ENCODE data around the gene LCN15. TPM values are rescaled to one million over a fixed set of nuclear protein-coding genes. Genes with fewer than 3 reads are reported as not detected.
A peak's percentile ranks its signal among the peaks of the same experiment; 100 is the strongest.

LCN15 gene
- total and polyA plus RNA-seq, 8 donors = 0.06 to 0.18 (median 0.07) TPM; not detected in 3

- intact Hi-C loops (cut with DNase I) = no loop called here
- peak overlapping the region in 1 of 2 donors; percentile 83 for H3K4me3 ChIP-seq
- no peak overlapping the region for H3K27ac ChIP-seq
- TF ChIP-seq, protein P1, sequence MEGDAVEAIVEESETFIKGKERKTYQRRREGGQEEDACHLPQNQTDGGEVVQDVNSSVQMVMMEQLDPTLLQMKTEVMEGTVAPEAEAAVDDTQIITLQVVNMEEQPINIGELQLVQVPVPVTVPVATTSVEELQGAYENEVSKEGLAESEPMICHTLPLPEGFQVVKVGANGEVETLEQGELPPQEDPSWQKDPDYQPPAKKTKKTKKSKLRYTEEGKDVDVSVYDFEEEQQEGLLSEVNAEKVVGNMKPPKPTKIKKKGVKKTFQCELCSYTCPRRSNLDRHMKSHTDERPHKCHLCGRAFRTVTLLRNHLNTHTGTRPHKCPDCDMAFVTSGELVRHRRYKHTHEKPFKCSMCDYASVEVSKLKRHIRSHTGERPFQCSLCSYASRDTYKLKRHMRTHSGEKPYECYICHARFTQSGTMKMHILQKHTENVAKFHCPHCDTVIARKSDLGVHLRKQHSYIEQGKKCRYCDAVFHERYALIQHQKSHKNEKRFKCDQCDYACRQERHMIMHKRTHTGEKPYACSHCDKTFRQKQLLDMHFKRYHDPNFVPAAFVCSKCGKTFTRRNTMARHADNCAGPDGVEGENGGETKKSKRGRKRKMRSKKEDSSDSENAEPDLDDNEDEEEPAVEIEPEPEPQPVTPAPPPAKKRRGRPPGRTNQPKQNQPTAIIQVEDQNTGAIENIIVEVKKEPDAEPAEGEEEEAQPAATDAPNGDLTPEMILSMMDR (IDR thresholded peaks at IDR 0.05) = no peak
- ATAC-seq = no peak
- peak in 1 of 4 donors; percentile 69 for DNase-seq
- H3K4me1 ChIP-seq = peaks cover 19 to 44% of the 10 kb centered on the region in 2 donors
- peaks cover 0 to 8% of the 10 kb centered on the region in 2 donors for H3K27me3 ChIP-seq
- no peaks in the 10 kb centered on the region for H3K9me3 ChIP-seq
- H3K36me3 ChIP-seq = peaks cover 0 to 27% of the 10 kb centered on the region in 2 donors
Measured at GRCh38 chr9:136729144-136729543, 35.2 kb downstream of the LCN15 start.

DNA sequence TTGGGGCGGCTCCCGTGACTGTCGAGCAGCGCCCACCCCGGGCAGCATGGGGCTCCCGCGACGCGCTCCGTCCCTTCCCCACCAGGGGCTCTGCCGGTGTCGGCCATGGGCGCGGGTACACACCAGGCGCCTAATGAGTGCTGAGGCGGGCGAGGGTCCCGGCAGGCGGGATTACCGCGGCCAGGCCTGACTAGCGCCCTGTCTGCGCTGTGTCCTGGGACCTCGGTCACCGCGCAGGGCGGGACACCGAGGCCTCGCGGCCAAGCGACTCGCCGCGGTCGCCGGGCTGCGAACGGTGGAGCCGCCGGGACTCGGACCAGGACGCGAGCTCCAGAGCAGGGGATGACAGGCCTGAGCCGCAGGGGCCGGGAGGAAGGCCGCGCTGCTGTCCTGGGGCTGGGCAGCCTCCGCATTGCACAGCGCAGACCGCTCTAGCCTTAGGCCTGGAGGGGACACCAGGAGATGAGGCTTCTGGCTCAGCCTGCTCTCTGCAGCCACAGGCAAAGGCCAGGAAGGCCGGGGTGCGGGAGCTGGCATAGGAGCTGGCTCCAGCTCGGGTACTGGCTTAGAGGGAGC, 35.7 kb downstream of the LCN15 start:
- ATAC-seq = peak; percentile 45
- intact Hi-C loops (cut with DNase I) = no loop called here
- Histone ChIP-seq H3K36me3 (peaks cover 0 to 32% of the 10 kb centered on the region in 2 donors), H3K9me3 (no peaks in the 10 kb centered on the region), H3K27me3 (peaks cover 0 to 8% of the 10 kb centered on the region in 2 donors), H3K27ac (peak overlapping the region in 1 of 2 donors; percentile 83), H3K4me1 (peaks cover 19 to 49% of the 10 kb centered on the region in 2 donors), H3K4me3 (peak overlapping the region; percentile 83 to 91)
- DNase-seq = peak in 1 of 4 donors; percentile 85
- TF ChIP-seq, protein P1 (IDR thresholded peaks at IDR 0.05) = no peak

GRCh38 chr9:136728080-136728547, 36.2 kb downstream of the LCN15 start:
- intact Hi-C loops (cut with DNase I) = no loop called here

DNA sequence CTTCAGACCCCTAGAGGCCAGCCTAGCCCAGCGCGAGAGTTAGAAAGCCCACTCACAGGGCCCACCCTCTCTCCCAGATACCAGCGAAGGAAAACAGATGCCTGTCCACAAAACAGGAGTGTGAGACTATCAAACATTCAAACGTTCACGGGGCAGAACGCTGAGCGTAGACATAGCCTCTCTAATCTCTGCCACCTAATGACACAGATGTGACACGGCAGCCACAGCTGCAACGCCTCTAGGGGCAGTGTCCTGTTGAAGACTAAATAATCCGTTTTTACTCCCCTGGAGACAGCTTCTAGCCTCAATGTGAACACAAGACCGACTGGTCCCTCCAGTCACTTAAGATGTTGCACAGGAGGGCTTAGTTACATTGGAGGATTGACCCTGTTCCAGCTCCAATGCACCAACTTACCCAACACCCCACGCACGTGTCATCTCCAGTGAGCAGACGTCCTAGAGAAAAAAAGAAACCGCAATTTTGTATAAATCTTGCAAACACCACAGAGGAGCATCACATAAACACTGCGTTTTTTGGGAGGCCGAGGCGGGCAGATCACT, 37.6 kb downstream of the LCN15 start:
- H3K27me3 ChIP-seq = peaks cover 0 to 8% of the 10 kb centered on the region in 2 donors
- H3K4me3 ChIP-seq = peak overlapping the region; percentile 83 to 91
- intact Hi-C loops (cut with DNase I) = no loop called here
- DNase-seq = no peak
- peaks cover 0 to 51% of the 10 kb centered on the region in 2 donors for H3K36me3 ChIP-seq
- TF ChIP-seq, protein P1 (IDR thresholded peaks at IDR 0.05) = peak in 1 of 2 donors; percentile 27
- H3K9me3 ChIP-seq = no peaks in the 10 kb centered on the region
- H3K27ac ChIP-seq = peak overlapping the region in 1 of 2 donors; percentile 26
- peak; percentile 32 for ATAC-seq
- H3K4me1 ChIP-seq = peaks cover 19 to 69% of the 10 kb centered on the region in 2 donors

More at GRCh38 chr9:136728080-136728547, 36.2 kb downstream of the LCN15 start:
- DNase-seq (peak; percentile 85 to 96 (median 90)), ATAC-seq (peak; percentile 89)
- peaks cover 0 to 37% of the 10 kb centered on the region in 2 donors for H3K36me3 ChIP-seq
- H3K27me3 ChIP-seq = peaks cover 0 to 8% of the 10 kb centered on the region in 2 donors
- peaks cover 19 to 55% of the 10 kb centered on the region in 2 donors for H3K4me1 ChIP-seq
- no peaks in the 10 kb centered on the region for H3K9me3 ChIP-seq
- peak overlapping the region; percentile 83 to 91 for H3K4me3 ChIP-seq
- H3K27ac ChIP-seq = peak overlapping the region; percentile 57 to 83
- TF ChIP-seq, protein P1 (IDR thresholded peaks at IDR 0.05) = peak; percentile 88 to 90

DNA sequence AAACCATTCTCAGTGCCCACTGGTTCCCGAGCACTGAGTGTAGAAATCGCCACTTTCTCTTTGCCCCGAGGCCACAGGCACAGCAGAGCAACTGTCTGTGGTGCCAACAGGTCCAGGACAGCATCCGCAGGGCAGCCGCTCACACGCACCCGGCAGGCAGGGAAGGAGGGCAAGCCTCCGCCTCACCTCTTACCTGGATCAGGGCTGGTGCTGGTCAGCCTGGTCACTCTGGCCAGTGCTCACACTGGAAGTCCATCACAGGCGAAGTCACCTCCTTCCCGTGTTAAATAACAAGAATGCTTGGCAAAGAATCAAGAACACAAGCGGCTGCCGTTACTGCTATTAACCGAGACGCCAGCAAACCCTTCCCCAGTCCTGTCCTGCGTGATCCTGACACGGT, 38.2 kb downstream of the LCN15 start:
- TF ChIP-seq, protein P1 (IDR thresholded peaks at IDR 0.05) = no peak
- Histone ChIP-seq H3K27ac (no peak overlapping the region), H3K36me3 (peaks cover 0 to 57% of the 10 kb centered on the region in 2 donors), H3K9me3 (no peaks in the 10 kb centered on the region), H3K27me3 (peaks cover 0 to 8% of the 10 kb centered on the region in 2 donors), H3K4me3 (peak overlapping the region; percentile 83 to 91), H3K4me1 (peaks cover 19 to 75% of the 10 kb centered on the region in 2 donors)
- DNase-seq (no peak), ATAC-seq (no peak)
- intact Hi-C loops (cut with DNase I) = no loop called here

Data from left lung (tissue), 10 donors.